ENCODE measurements around the gene CMTR1. TPM values are rescaled to one million over a fixed set of nuclear protein-coding genes. Genes with fewer than 3 reads are reported as not detected.

The CMTR1 gene
- total RNA-seq, 1 donor from 2014 or later, result 34.0 TPM

GRCh38 chr6:37530297-37530696, 97.3 kb downstream of the CMTR1 start:
- no peak for DNase-seq (ENCODE audit: low read depth)

GRCh38 chr6:37531026-37531425, 98.0 kb downstream of the CMTR1 start:
- DNase-seq (ENCODE audit: low read depth), result no peak

Other genes starting within 250 kb of the CMTR1 start
- gene TBC1D22B, start 175.4 kb upstream of the CMTR1 start, total RNA-seq, result 8.4 and 9.8 TPM in 2 replicates
- gene TMEM217, start 175.1 kb upstream of the CMTR1 start, total RNA-seq, result 0.35 and 1.0 TPM in 2 replicates
- 14.0 and 21.5 TPM in 2 replicates for gene RNF8, start 79.2 kb upstream of the CMTR1 start, total RNA-seq
- 42.4 and 45.9 TPM in 2 replicates for gene CCDC167, start 66.7 kb downstream of the CMTR1 start, total RNA-seq

Measured in myocyte (in vitro differentiated cells).